Measurements from ENCODE around the gene PDYN.

- no peak for TF ChIP-seq PATZ1 (CRISPR knock-in tag; IDR thresholded peaks at IDR 0.05; ENCODE audit: borderline replicate concordance)
- no peak for TF ChIP-seq CREB5 (CRISPR knock-in tag; IDR thresholded peaks at IDR 0.05; ENCODE audit: low read depth)
- TF ChIP-seq ZFP30 (CRISPR knock-in tag; IDR thresholded peaks at IDR 0.05), result no peak
- no peak for TF ChIP-seq ZC3H10 (CRISPR knock-in tag; IDR thresholded peaks at IDR 0.05)
- no peak for TF ChIP-seq CSRNP3 (CRISPR knock-in tag; IDR thresholded peaks at IDR 0.05)
- no peak for TF ChIP-seq GLIS3 (CRISPR knock-in tag; IDR thresholded peaks at IDR 0.05)
- TF ChIP-seq TSHZ2 (CRISPR knock-in tag; IDR thresholded peaks at IDR 0.05), result no peak
Observed at GRCh38 chr20:1998715-1999114, 4.9 kb upstream of the PDYN start.

Data from SK-N-SH treated with all-trans-retinoic acid at 6 μM for 48 hours (cell line).